GM19099 (cell line): ENCODE measurements around the gene SERPINI2.

Experiments
- POLR2A ChIP-seq: IDR thresholded peaks from 3 replicates; pipeline ENCODE4 v1.6.1; 2011; ENCODE audit warnings: low read depth; ENCODE audit not compliant: insufficient read length; ENCODE audit errors: extremely low read depth

Gene SERPINI2

DNA sequence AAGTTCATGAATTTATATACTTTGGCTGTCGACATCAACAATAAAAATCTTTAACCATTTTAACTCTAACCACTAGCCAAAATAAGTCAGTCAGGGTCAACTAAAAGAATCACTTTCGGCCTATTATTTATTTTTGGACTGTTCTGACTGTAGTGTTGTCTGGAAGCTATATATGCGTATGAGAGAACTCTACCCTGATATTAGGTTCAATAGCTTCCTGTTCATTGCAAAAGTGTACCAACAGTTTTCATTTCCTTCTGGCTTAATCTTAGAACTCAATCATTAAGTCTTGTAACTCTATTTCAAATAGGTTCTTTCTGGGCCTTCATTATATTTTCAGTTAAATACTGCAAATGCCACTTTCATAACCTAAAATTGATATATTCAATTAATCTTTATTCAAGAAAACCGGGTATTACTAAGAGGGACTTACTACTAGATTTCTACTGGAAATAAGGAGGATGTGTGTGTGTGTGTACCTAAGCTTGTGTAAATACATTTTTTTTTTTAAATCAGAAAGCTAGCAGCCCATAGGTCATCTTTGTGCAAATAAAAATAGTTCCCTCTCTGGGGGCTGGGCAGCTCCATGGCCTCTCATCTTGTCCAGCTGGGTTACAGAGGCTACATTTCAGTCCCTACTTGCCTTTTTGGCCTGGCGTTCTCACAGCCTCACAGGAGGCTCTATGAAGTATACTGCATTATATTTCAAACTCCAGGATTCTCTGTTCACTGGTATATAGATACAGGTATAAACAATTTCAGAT lies 5.8 kb downstream of the SERPINI2 start:
- no peak for TF ChIP-seq POLR2A

DNA sequence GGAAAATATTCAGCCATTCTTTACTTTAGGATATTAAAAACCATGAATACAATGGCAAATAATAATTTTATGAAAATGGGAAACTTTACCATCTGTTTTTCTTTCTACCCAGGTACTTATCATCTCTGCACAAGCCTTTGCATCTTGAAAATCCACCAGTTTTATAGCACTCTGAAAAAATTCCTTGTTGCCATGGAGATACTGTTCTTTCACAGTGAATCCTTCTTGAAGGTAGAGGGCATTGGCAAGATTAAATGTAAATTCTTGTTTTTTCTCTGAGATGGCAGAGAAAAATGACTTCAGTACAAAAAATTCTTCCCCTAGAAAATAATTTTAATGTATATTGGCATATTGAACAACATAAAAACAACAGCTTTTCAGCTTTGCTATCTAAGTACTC lies 6.9 kb downstream of the SERPINI2 start:
- TF ChIP-seq POLR2A = no peak

DNA sequence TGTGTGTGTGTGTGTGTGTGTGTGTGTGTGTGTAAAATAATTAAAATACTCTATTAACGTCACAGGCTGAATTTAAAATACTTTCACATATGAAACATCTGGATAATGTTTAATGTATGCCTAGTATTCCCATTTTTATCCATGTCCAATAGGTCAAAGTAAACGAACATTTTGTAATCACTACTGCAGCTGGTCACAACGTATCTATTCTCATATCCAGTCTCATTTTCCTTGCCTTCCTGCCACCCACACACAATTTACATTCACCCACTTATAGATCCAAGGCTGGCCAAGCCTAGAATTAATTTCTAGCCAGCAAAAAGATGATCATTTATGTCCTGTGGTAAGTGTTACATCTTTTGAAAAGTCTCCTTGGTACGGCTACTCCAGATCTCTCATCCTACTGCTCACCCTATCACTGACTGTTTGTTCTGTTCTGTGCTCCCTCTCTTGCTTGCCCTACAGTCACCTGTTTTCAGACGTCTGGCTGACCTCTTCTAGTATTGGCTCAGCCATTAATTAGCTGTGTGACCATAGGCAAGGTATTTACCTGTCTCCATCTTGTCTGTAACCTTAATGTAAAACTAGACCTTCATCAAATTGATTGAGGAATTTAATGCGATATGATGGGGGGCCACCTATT lies 17.6 kb downstream of the SERPINI2 start:
- no peak for TF ChIP-seq POLR2A

DNA sequence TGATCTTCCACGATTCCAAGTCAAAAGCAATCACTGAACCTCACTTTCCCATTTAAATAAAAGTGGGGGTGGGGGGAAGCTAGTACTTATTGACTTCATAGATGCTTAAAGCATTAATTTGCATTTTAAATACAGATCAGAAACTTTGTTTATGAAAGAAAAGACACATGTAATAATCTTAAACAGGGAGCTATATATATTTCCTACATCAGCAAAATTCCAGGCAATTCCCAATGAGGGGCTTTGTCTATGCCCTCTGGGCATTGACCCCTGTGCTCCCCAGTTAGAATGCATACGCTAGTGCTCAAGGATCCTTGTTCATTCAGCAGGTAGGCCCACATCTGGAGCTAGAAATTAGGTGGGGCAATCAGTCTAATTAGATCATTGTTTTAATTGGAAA lies 20.0 kb downstream of the SERPINI2 start:
- no peak for TF ChIP-seq POLR2A

DNA sequence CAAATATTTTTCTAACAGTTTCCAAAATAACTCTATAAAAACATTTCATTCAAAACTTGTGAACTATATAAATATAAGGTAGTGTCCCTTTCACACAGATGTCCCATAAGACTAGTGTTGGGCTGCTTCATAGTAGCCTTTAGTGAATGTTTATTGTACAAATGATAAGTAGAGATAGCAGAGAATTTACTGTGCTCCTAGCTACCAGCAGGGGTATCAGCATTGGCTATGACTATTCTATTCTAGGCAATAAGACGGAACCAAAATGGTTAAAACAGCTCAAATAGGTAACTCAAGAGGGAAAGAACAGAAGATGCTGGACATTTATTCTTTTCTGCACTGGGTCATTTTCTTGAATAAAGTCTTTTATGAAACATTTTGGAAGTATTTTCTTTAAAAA lies 22.6 kb downstream of the SERPINI2 start:
- TF ChIP-seq POLR2A = no peak

DNA sequence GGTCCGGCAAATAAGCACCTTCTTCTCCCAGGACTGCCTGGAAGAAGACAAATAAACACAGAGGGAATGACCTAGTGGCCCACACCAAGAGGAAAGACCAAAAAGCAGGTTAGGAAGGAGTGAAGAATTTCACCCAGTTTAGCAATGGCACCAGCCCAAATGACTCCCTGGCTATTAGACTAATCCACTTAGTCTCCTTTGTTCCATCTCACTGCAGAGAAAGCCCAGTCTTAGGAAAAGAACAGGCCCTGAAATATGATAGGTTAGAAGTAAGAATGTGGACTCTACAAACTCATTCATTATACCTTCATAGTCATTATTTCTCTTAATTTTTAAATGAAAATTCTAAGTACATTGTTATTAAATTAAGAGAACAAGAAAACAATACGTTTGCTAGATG lies 23.2 kb downstream of the SERPINI2 start:
- no peak for TF ChIP-seq POLR2A

DNA sequence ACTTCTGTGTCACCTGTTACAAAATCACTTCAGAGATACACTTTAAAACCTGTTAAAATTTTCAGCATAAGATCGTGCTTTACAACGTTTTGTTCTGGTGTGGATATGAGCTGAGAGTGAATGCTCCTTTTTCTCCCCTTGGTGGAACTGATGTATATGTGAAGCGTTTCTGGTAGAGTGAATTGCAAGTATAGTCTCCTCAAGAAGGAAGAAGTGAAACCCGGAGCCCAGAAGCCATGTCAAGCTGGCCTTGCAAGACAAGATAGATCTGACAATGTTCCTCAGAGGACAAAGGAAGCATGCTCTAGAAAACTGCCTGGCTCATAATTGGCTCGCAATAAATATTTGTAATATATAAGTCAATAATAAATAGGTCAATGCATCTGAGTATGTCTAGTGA lies 23.6 kb downstream of the SERPINI2 start:
- TF ChIP-seq POLR2A = no peak

DNA sequence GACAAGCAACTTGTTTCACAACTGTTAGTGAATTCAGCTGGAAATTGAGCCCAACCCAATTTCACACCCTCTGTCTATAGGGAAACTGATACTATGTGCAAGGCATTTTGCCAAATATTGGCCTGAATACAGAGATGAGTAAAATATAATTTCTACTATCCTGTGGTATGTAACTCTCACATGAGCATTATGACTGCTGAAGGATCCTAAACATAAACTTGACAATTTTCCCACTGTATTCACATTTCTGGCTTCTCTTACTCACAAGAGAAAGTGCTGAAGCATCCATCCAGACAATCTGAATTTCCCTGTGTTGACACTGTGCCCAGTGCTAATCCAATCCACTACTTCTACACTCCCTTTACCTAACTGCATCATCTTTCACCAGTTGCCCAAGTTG lies 28.4 kb downstream of the SERPINI2 start:
- no peak for TF ChIP-seq POLR2A

DNA sequence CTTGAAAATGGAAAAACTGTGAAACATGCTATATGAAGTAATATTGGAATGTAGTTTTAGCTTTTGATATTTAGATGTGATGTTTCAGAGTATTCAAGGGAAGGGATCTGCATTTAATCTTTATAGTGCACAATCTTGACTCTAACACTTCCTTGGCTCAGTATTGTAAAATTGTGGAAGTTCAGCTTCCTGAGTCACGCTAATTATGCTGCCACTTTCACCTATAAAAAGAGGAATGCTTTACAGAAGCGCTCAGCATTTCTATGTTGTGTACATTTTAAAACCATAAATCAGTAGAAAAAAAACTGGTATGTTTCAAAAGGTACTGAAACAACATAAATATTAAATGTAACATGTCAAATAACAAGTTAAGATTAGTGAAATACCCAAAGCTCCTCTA lies 32.6 kb downstream of the SERPINI2 start:
- TF ChIP-seq POLR2A = no peak

DNA sequence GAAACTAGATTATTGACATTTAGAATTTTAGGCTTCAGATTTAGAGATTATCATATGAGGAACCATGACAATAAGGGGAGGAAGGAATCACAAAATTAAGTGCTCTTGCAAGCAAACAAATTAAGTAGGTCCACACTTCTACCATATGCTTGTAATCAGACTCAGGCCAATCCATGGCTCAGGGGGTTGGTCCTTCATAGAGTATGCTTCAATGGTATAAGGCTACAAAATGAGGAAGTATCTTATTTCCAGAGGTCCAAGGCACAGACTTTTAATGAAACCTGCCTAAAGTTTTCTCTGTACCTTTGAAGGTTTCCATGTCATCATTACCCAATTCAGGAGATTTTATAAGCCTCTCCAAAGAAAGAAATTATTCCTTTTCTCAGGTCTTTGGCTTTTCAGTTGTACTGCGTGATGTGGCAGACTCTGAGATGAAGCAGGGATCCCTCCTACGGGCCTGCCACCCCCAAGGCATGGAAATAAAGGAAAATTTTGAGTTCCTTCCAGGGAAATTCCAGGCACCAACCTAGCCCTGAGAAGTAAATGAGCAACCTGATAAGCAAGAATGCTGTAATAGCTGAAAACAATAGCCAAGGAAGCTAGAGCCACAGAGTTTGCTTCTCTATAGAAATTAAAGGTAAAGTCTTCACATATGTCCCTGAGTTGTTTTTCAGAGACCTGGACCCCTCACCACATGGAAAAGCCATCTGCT lies 36.3 kb downstream of the SERPINI2 start:
- TF ChIP-seq POLR2A = no peak

DNA sequence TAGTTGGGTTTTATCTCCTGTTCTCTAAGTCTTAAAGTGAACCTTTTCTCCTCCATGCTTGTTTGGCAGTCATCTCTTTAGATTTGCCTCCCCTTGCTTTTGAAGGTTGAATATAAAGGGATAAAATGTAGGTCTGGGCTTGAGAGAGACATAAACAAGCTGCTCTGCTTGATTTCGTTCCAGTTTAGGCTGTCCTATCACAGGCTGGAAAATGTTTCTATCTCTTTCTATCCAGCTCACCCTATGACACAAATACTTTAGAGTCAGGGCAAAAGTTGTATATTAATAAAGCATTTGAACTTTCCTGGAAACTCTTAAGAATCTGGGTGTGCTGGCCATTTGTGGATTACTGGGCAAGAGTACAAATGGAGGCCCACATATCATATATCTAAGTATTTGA lies 64.2 kb downstream of the SERPINI2 start:
- TF ChIP-seq POLR2A = no peak

DNA sequence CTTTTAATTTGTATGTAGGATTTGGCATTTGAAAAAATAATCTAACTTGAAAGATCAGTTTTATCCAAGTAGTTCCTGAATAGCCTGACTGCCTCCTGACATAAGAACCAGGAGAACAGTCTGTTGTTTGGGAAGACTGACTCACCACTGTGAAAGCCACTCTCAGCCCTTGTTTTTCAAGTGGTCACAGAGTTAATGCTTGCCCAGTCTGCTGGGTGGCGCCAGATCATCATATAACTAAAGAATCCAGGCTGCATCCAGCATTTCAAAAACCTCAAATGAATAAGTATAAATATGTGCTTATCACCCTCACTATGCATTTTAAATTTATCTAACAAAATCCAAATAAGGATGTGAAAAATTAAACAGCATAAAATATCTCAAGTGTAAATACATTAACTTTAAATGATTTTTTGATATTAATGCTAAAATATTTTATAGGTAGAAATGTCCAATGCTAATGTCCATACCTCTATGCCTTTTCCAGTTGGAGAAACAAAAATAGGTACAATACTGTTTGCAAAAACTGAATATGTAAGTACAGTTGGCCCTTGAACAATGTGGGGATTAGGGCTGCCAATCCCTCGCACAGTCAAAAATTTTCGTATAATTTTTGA lies 66.9 kb downstream of the SERPINI2 start:
- TF ChIP-seq POLR2A = no peak

DNA sequence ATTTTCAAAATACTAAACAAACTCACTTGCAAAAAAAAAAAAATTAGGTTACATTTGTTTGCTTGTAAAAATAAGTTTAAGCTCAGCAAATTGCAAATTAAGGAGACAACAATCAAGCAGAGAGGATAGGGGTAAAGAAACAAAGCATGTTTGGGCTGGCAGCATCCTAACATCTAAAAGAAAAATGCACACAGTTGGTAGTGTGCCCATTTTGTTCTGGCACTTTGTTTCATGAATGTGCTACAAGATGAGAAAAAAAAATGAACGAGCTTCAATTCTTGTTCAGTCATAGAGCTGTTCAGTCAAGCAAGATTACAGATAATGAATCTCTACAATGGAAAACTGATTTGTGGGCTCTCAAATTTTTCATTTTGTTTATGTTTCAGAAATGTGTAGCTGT lies 76.0 kb downstream of the SERPINI2 start:
- TF ChIP-seq POLR2A = no peak

DNA sequence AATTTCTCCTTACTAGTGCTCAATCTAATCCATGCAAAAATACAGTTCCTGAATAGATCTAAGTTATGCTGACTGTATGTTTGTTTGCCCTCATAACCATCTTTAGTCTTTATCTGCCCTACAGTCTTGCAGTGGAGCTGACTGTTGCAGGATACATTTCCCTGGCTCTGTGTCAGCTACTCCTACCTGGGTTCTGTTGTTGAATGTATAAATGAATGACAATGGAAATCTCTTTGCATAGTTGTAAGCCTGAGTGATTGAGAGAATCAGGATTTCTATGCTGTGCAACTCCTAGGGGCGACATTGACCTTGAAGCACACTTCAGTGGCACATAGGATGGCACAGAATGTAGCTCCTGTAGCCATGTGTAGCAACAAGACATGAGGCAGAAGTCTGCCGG lies 77.8 kb downstream of the SERPINI2 start:
- TF ChIP-seq POLR2A = no peak

DNA sequence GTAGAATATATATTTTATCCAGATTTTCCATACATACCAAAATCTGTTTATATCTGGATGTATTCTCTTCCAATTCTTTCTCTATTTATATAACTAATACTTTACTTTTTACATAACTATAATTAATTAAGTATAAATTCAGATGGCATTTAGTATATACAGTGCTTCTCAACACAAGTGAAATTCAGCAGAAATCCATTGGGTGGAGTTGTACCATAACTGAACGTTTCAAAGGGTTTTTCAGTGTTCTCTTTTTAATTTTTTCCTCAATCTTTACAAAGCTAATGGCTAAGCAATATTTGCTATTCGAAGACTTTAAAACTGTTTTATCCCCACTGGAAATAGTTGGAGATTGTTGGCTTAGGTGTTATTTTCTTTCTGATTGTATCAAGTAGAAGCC lies 79.8 kb downstream of the SERPINI2 start:
- TF ChIP-seq POLR2A = no peak
